ENCODE results near the gene PPP3CA.

Gene PPP3CA

GRCh38 chr4:101289306-101289705, 58.0 kb downstream of the PPP3CA start:
- DNase-seq (ENCODE audit: low read depth in 2 of 3, low spot score in 2 of 3), result no peak

GRCh38 chr4:101288365-101289145, 58.8 kb downstream of the PPP3CA start:
- DNase-seq (ENCODE audit: low read depth in 2 of 3, low spot score in 2 of 3), result no peak

- DNase-seq (ENCODE audit: low read depth in 2 of 3, low spot score in 2 of 3), result no peak
Measured at GRCh38 chr4:101287324-101287723, 60.0 kb downstream of the PPP3CA start.

- DNase-seq (ENCODE audit: low read depth in 2 of 3, low spot score in 2 of 3), result no peak
Measured at GRCh38 chr4:101286663-101287062, 60.7 kb downstream of the PPP3CA start.

GRCh38 chr4:101285985-101286384, 61.3 kb downstream of the PPP3CA start:
- no peak for DNase-seq (ENCODE audit: low read depth in 2 of 3, low spot score in 2 of 3)

- no peak for DNase-seq (ENCODE audit: low read depth in 2 of 3, low spot score in 2 of 3)
Measured at GRCh38 chr4:101284546-101284945, 62.8 kb downstream of the PPP3CA start.

GRCh38 chr4:101283434-101283833, 63.9 kb downstream of the PPP3CA start:
- no peak for DNase-seq (ENCODE audit: low read depth in 2 of 3, low spot score in 2 of 3)

- DNase-seq (ENCODE audit: low read depth in 2 of 3, low spot score in 2 of 3), result peak in 1 of 3 experiments; percentile 2
Measured at GRCh38 chr4:101282076-101282844, 65.1 kb downstream of the PPP3CA start.

- DNase-seq (ENCODE audit: low read depth in 2 of 3, low spot score in 2 of 3), result no peak
Measured at GRCh38 chr4:101280866-101281600, 66.3 kb downstream of the PPP3CA start.

- no peak for DNase-seq (ENCODE audit: low read depth in 2 of 3, low spot score in 2 of 3)
Measured at GRCh38 chr4:101279377-101279871, 67.9 kb downstream of the PPP3CA start.

- DNase-seq (ENCODE audit: low read depth in 2 of 3, low spot score in 2 of 3), result no peak
Measured at GRCh38 chr4:101277671-101278070, 69.7 kb downstream of the PPP3CA start.

GRCh38 chr4:101276661-101277060, 70.7 kb downstream of the PPP3CA start:
- no peak for DNase-seq (ENCODE audit: low read depth in 2 of 3, low spot score in 2 of 3)

GRCh38 chr4:101274888-101275752, 72.2 kb downstream of the PPP3CA start:
- no peak for DNase-seq (ENCODE audit: low read depth in 2 of 3, low spot score in 2 of 3)

GRCh38 chr4:101271516-101271915, 75.8 kb downstream of the PPP3CA start:
- DNase-seq (ENCODE audit: low read depth in 2 of 3, low spot score in 2 of 3), result no peak

GRCh38 chr4:101269682-101270081, 77.6 kb downstream of the PPP3CA start:
- no peak for DNase-seq (ENCODE audit: low read depth in 2 of 3, low spot score in 2 of 3)

GRCh38 chr4:101265816-101266172, 81.5 kb downstream of the PPP3CA start:
- DNase-seq (ENCODE audit: low read depth in 2 of 3, low spot score in 2 of 3), result no peak

GRCh38 chr4:101264993-101265815, 82.1 kb downstream of the PPP3CA start:
- no peak for DNase-seq (ENCODE audit: low read depth in 2 of 3, low spot score in 2 of 3)

GRCh38 chr4:101264512-101264911, 82.8 kb downstream of the PPP3CA start:
- no peak for DNase-seq (ENCODE audit: low read depth in 2 of 3, low spot score in 2 of 3)

- no peak for DNase-seq (ENCODE audit: low read depth in 2 of 3, low spot score in 2 of 3)
Measured at GRCh38 chr4:101262683-101263082, 84.6 kb downstream of the PPP3CA start.

- no peak for DNase-seq (ENCODE audit: low read depth in 2 of 3, low spot score in 2 of 3)
Measured at GRCh38 chr4:101259876-101260275, 87.5 kb downstream of the PPP3CA start.

Measured in activated CD8-positive, alpha-beta memory T cell treated with anti-CD3 and anti-CD28 coated beads for 48 hours (primary cell).